ENCODE data around the gene USH1G. TPM values are rescaled to one million over a fixed set of nuclear protein-coding genes. Genes with fewer than 3 reads are reported as not detected.

Gene USH1G
- total RNA-seq, 1 donor from 2014 or later: 0.21 TPM

GRCh38 chr17:74881073-74881472, 42.0 kb downstream of the USH1G start:
- intact Hi-C loops (cut with DNase I): no loop called here
- Histone ChIP-seq H3K27ac (no peak overlapping the region), H3K9me3 (no peaks in the 10 kb centered on the region), H3K4me3 (no peak overlapping the region), H3K27me3 (ENCODE audit: low read depth) (peaks cover 15% of the 10 kb centered on the region), H3K36me3 (no peaks in the 10 kb centered on the region), H3K4me1 (no peaks in the 10 kb centered on the region)
- DNase-seq: no peak
- TF ChIP-seq CTCF (IDR thresholded peaks at IDR 0.05): no peak
- no peak for ATAC-seq

GRCh38 chr17:74879308-74879707, 43.7 kb downstream of the USH1G start:
- H3K27ac ChIP-seq: no peak overlapping the region
- H3K9me3 ChIP-seq: no peaks in the 10 kb centered on the region
- no peaks in the 10 kb centered on the region for H3K36me3 ChIP-seq
- peaks cover 15% of the 10 kb centered on the region for H3K27me3 ChIP-seq (ENCODE audit: low read depth)
- no peak overlapping the region for H3K4me3 ChIP-seq
- no peak for TF ChIP-seq CTCF (IDR thresholded peaks at IDR 0.05)
- intact Hi-C loops (cut with DNase I): no loop called here
- DNase-seq (no peak), ATAC-seq (no peak)
- no peaks in the 10 kb centered on the region for H3K4me1 ChIP-seq

- H3K9me3 ChIP-seq: no peaks in the 10 kb centered on the region
- H3K4me3 ChIP-seq: no peak overlapping the region
- H3K4me1 ChIP-seq: peaks cover 6% of the 10 kb centered on the region
- peaks cover 15% of the 10 kb centered on the region for H3K27me3 ChIP-seq (ENCODE audit: low read depth)
- ATAC-seq (no peak), DNase-seq (no peak)
- no peak overlapping the region for H3K27ac ChIP-seq
- H3K36me3 ChIP-seq: no peaks in the 10 kb centered on the region
- intact Hi-C loops (cut with DNase I): no loop called here
- TF ChIP-seq CTCF (IDR thresholded peaks at IDR 0.05): no peak
Observed at GRCh38 chr17:74878658-74879057, 44.4 kb downstream of the USH1G start.

GRCh38 chr17:74877592-74878548, 45.2 kb downstream of the USH1G start:
- intact Hi-C loops (cut with DNase I): no loop called here
- no peak overlapping the region for H3K4me3 ChIP-seq
- H3K36me3 ChIP-seq: no peaks in the 10 kb centered on the region
- DNase-seq: no peak
- H3K27ac ChIP-seq: no peak overlapping the region
- H3K4me1 ChIP-seq: peaks cover 6% of the 10 kb centered on the region
- no peaks in the 10 kb centered on the region for H3K9me3 ChIP-seq
- no peak for TF ChIP-seq CTCF (IDR thresholded peaks at IDR 0.05)
- no peak for ATAC-seq
- peaks cover 14% of the 10 kb centered on the region for H3K27me3 ChIP-seq (ENCODE audit: low read depth)

- DNase-seq: no peak
- no peaks in the 10 kb centered on the region for H3K36me3 ChIP-seq
- intact Hi-C loops (cut with DNase I): no loop called here
- no peak for ATAC-seq
- no peak overlapping the region for H3K27ac ChIP-seq
- H3K4me1 ChIP-seq: peaks cover 14% of the 10 kb centered on the region
- H3K4me3 ChIP-seq: no peak overlapping the region
- no peaks in the 10 kb centered on the region for H3K9me3 ChIP-seq
- H3K27me3 ChIP-seq (ENCODE audit: low read depth): peaks cover 3% of the 10 kb centered on the region
- no peak for TF ChIP-seq CTCF (IDR thresholded peaks at IDR 0.05)
Observed at GRCh38 chr17:74875977-74876593, 47.0 kb downstream of the USH1G start.
